Measurements from ENCODE around the gene AHNAK. TPM values are rescaled to one million over a fixed set of nuclear protein-coding genes. Genes with fewer than 3 reads are reported as not detected.
"Not testable (repeated sequence)": the region's sequence is repeated elsewhere in the genome, so short reads cannot be mapped to it uniquely, and the experiment has no call there.

AHNAK gene
- total RNA-seq, 1 experiment from 2014 or later, result 73.0 TPM

DNA sequence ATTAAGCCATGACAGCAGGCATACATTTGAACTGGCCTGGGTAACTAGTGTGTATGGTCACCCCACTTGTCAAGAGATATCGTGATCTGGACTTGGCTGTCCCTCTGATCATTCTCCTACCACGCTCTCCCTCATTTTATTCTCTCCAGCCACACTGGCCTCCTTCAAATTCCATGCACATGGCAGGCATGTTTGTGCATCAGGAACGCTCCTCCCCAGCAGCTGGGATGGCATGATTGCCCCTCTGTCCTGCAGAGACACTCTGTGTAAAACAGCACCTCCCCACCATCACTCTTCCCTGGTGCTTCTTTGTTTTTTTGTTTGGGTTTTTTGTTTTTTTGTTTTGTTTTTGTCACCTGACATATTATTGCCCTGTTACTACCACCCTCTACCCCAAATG, 159.2 kb downstream of the AHNAK start:
- ChIA-PET POLR2A (ENCODE audit: low non-redundant PET) (no interaction called here), CTCF (no interaction called here)
- no peak for TF ChIP-seq EZH2 (IDR thresholded peaks at IDR 0.05; ENCODE audit: borderline replicate concordance, low read depth, low read length, poor library complexity, severe bottlenecking)
- TF ChIP-seq, protein P1, sequence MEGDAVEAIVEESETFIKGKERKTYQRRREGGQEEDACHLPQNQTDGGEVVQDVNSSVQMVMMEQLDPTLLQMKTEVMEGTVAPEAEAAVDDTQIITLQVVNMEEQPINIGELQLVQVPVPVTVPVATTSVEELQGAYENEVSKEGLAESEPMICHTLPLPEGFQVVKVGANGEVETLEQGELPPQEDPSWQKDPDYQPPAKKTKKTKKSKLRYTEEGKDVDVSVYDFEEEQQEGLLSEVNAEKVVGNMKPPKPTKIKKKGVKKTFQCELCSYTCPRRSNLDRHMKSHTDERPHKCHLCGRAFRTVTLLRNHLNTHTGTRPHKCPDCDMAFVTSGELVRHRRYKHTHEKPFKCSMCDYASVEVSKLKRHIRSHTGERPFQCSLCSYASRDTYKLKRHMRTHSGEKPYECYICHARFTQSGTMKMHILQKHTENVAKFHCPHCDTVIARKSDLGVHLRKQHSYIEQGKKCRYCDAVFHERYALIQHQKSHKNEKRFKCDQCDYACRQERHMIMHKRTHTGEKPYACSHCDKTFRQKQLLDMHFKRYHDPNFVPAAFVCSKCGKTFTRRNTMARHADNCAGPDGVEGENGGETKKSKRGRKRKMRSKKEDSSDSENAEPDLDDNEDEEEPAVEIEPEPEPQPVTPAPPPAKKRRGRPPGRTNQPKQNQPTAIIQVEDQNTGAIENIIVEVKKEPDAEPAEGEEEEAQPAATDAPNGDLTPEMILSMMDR (conservative IDR thresholded peaks at IDR 0.05; ENCODE audit: low read depth, low read length), result no peak
- H3K9me3 ChIP-seq (ENCODE audit: low read depth, low read length, poor library complexity, severe bottlenecking), result no peaks in the 10 kb centered on the region
- no peak overlapping the region for H3K27ac ChIP-seq (ENCODE audit: low read depth, low read length, poor library complexity, severe bottlenecking)
- H3K27me3 ChIP-seq (replicated peaks; ENCODE audit: insufficient read depth, low read depth, low read length, poor library complexity), result no peaks in the 10 kb centered on the region
- no peak for DNase-seq (ENCODE audit: low spot score)
- H3K4me3 ChIP-seq (ENCODE audit: low read depth, low read length, poor library complexity, severe bottlenecking), result no peak overlapping the region
- H3K4me1 ChIP-seq (ENCODE audit: insufficient read depth, low read length, poor library complexity, severe bottlenecking), result no peaks in the 10 kb centered on the region
- no TSS peak for BruUV-seq (replicated peaks)
- no peaks in the 10 kb centered on the region for H3K36me3 ChIP-seq (ENCODE audit: insufficient read depth, low read length, poor library complexity, severe bottlenecking)
- intact Hi-C loops (cut with micrococcal nuclease; ENCODE audit: unreplicated experiment), result no loop called here

DNA sequence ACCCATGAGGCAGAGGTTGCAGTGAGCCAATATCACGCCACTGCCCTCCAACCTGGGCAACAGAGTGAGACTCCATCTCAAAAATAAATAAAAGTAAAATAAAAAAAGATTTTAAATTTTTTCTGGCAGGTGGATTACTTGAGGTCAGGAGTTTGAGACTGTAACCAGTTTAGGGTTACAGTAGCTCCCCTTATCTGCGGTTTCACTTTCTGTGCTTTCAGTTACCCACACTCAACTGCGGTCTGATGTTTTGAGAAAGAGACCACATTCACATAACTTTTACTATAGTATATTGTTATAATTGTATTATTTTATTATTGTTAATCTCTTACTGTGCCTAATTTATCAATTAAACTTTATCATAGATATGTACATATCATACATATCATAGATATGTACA, 160.5 kb downstream of the AHNAK start:
- intact Hi-C loops (cut with micrococcal nuclease; ENCODE audit: unreplicated experiment), result not testable (repeated sequence)

DNA sequence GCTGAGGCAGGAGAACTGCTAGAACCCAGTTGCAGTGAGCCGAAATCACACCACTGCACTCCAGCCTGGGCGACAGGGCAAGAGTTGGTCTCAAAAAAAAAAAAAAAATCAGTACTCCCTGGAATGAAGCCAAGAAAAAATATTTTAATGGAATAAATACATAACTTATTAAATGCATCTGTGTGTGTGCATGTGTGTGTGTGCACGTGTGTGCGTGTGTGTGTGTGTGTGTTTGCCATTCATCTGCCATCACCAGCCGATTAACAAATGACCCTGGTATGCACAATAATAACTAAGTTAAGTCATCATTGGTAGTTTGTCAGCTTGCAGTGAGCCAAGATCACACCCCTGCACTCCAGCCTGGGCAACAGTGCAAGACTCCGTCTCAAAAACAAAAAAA, 162.8 kb downstream of the AHNAK start:
- BruUV-seq (replicated peaks), result no TSS peak

More for the DNA sequence above, 160.5 kb downstream of the AHNAK start:
- CTCF ChIA-PET; H3K36me3 ChIP-seq (ENCODE audit: insufficient read depth, low read length, poor library complexity, severe bottlenecking); H3K4me1 ChIP-seq (ENCODE audit: insufficient read depth, low read length, poor library complexity, severe bottlenecking); H3K9me3 ChIP-seq (ENCODE audit: low read depth, low read length, poor library complexity, severe bottlenecking); BruUV-seq (replicated peaks); H3K27ac ChIP-seq (ENCODE audit: low read depth, low read length, poor library complexity, severe bottlenecking); H3K27me3 ChIP-seq (replicated peaks; ENCODE audit: insufficient read depth, low read depth, low read length, poor library complexity); H3K4me3 ChIP-seq (ENCODE audit: low read depth, low read length, poor library complexity, severe bottlenecking); DNase-seq (ENCODE audit: low spot score): not testable (repeated sequence)
- POLR2A ChIA-PET (ENCODE audit: low non-redundant PET), result interaction anchor here (0.6 kb wide), 1 partner anchor 1931 kb away, joined by 3 read pairs; no protein-coding TSS in a partner anchor

More for the DNA sequence above, 162.8 kb downstream of the AHNAK start:
- Histone ChIP-seq H3K27me3 (replicated peaks; ENCODE audit: insufficient read depth, low read depth, low read length, poor library complexity) (no peaks in the 10 kb centered on the region), H3K4me1 (ENCODE audit: insufficient read depth, low read length, poor library complexity, severe bottlenecking) (no peaks in the 10 kb centered on the region), H3K27ac (ENCODE audit: low read depth, low read length, poor library complexity, severe bottlenecking) (no peak overlapping the region), H3K4me3 (ENCODE audit: low read depth, low read length, poor library complexity, severe bottlenecking) (no peak overlapping the region), H3K9me3 (ENCODE audit: low read depth, low read length, poor library complexity, severe bottlenecking) (no peaks in the 10 kb centered on the region), H3K36me3 (ENCODE audit: insufficient read depth, low read length, poor library complexity, severe bottlenecking) (no peaks in the 10 kb centered on the region)
- intact Hi-C loops (cut with micrococcal nuclease; ENCODE audit: unreplicated experiment), result no loop called here
- no peak for TF ChIP-seq EZH2 (IDR thresholded peaks at IDR 0.05; ENCODE audit: borderline replicate concordance, low read depth, low read length, poor library complexity, severe bottlenecking)
- TF ChIP-seq, protein P1 (conservative IDR thresholded peaks at IDR 0.05; ENCODE audit: low read depth, low read length), result no peak
- no peak for DNase-seq (ENCODE audit: low spot score)
- ChIA-PET CTCF (no interaction called here), POLR2A (ENCODE audit: low non-redundant PET) (no interaction called here)

Small RNA genes within 50 kb of the gene (microRNA-seq; reads per million reads assigned to microRNA genes)
- 1.3 reads per million for gene MIR6747

Other genes starting within 250 kb of the AHNAK start
- gene SCGB1D4, start 247.7 kb downstream of the AHNAK start, total RNA-seq (2021), result not detected in 2 replicates
- gene ASRGL1, start 209.4 kb downstream of the AHNAK start, total RNA-seq (2021), result 37.7 and 40.1 TPM in 2 replicates
- not detected in 2 replicates for gene SCGB1A1, start 127.8 kb downstream of the AHNAK start, total RNA-seq (2021)
- gene EEF1G, start 27.1 kb upstream of the AHNAK start, total RNA-seq (2021), result 1,804 and 1,817 TPM in 2 replicates
- 27.3 and 27.6 TPM in 2 replicates for gene TUT1, start 44.7 kb upstream of the AHNAK start, total RNA-seq (2021)
- 241 and 243 TPM in 2 replicates for gene MTA2, start 55.1 kb upstream of the AHNAK start, total RNA-seq (2021)
- gene EML3, start 66.0 kb upstream of the AHNAK start, total RNA-seq (2021), result 21.3 and 30.4 TPM in 2 replicates
- 1.1 and 1.3 TPM in 2 replicates for gene ROM1, start 66.5 kb upstream of the AHNAK start, total RNA-seq (2021)
- 64.7 and 68.2 TPM in 2 replicates for gene B3GAT3, start 75.2 kb upstream of the AHNAK start, total RNA-seq (2021)
- 475 and 489 TPM in 2 replicates for gene GANAB, start 99.8 kb upstream of the AHNAK start, total RNA-seq (2021)
- 29.3 and 30.0 TPM in 2 replicates for gene INTS5, start 106.5 kb upstream of the AHNAK start, total RNA-seq (2021)
- 124 and 141 TPM in 2 replicates for gene C11orf98, start 118.4 kb upstream of the AHNAK start, total RNA-seq (2021)
- gene CSKMT, start 118.5 kb upstream of the AHNAK start, total RNA-seq (2021), result 59.7 and 68.8 TPM in 2 replicates
- 28.0 and 29.0 TPM in 2 replicates for gene UQCC3, start 124.9 kb upstream of the AHNAK start, total RNA-seq (2021)
- gene LBHD1, start 125.5 kb upstream of the AHNAK start, total RNA-seq (2021), result 7.1 and 7.8 TPM in 2 replicates
- gene UBXN1, start 132.3 kb upstream of the AHNAK start, total RNA-seq (2021), result 143 and 147 TPM in 2 replicates
- 0.37 and 0.52 TPM in 2 replicates for gene LRRN4CL, start 142.7 kb upstream of the AHNAK start, total RNA-seq (2021)
- 123 and 132 TPM in 2 replicates for gene BSCL2, start 160.6 kb upstream of the AHNAK start, total RNA-seq (2021)
- 0.45 and 0.72 TPM in 2 replicates for gene GNG3, start 160.9 kb upstream of the AHNAK start, total RNA-seq (2021)
- gene HNRNPUL2, start 180.7 kb upstream of the AHNAK start, total RNA-seq (2021), result 104 and 105 TPM in 2 replicates
- gene TTC9C, start 181.7 kb upstream of the AHNAK start, total RNA-seq (2021), result 66.5 and 66.8 TPM in 2 replicates
- gene ZBTB3, start 207.4 kb upstream of the AHNAK start, total RNA-seq (2021), result 12.0 and 13.1 TPM in 2 replicates
- gene POLR2G, start 214.8 kb upstream of the AHNAK start, total RNA-seq (2021), result 159 and 166 TPM in 2 replicates
- gene TAF6L, start 224.6 kb upstream of the AHNAK start, total RNA-seq (2021), result 70.0 and 70.9 TPM in 2 replicates
- 46.6 and 52.1 TPM in 2 replicates for gene TMEM179B, start 240.6 kb upstream of the AHNAK start, total RNA-seq (2021)
- 23.4 and 29.3 TPM in 2 replicates for gene TMEM223, start 245.2 kb upstream of the AHNAK start, total RNA-seq (2021)

Measured in A673 (cell line).